ENCODE measurements around the gene APOL6. TPM values are rescaled to one million over a fixed set of nuclear protein-coding genes. Genes with fewer than 3 reads are reported as not detected.
A peak's percentile ranks its signal among the peaks of the same experiment; 100 is the strongest.

APOL6 gene
- total and polyA plus RNA-seq, 2 donors (not counting 1 experiment from before 2014, with no cell fraction given): 18.7 to 58.3 TPM

- H3K9ac ChIP-seq (ENCODE audit: insufficient read depth, low read length): no peak overlapping the region
- no peaks in the 10 kb centered on the region for H3K9me3 ChIP-seq (ENCODE audit: control insufficient read depth, insufficient read depth, low read depth, low read length)
- H3K27me3 ChIP-seq (ENCODE audit: control insufficient read depth, insufficient read depth, low read length): no peaks in the 10 kb centered on the region
- H3K79me2 ChIP-seq (ENCODE audit: control insufficient read depth, insufficient read depth, low read length): no peaks in the 10 kb centered on the region
- no peak overlapping the region for H3K4me2 ChIP-seq (ENCODE audit: extremely low read depth, insufficient read depth, low read length)
- peak in 1 of 2 donors; percentile 49 for DNase-seq (ENCODE audit: low read depth in 2 of 2)
- no peak overlapping the region for H3K4me3 ChIP-seq (replicated peaks in 1 of 4; ENCODE audit: control extremely low read depth in 1 of 4, insufficient read depth in 1 of 4, low read depth in 3 of 4, low read length in 4 of 4)
- no peaks in the 10 kb centered on the region for H4K20me1 ChIP-seq (ENCODE audit: control insufficient read depth, extremely low read depth, insufficient read depth, low read length)
- no peak overlapping the region for H3K27ac ChIP-seq (ENCODE audit: insufficient read depth, low read length)
- no peaks in the 10 kb centered on the region for H3K36me3 ChIP-seq (ENCODE audit: control insufficient read depth, insufficient read depth, low read length)
- H2AFZ ChIP-seq (ENCODE audit: low read length): no peak overlapping the region
- no peaks in the 10 kb centered on the region for H3K4me1 ChIP-seq (ENCODE audit: control insufficient read depth, extremely low read depth, insufficient read depth, low read length)
- TF ChIP-seq CTCF (conservative IDR thresholded peaks at IDR 0.05 in 1 of 2, IDR thresholded peaks at IDR 0.05 in 1 of 2; ENCODE audit: low read depth in 1 of 2, low read length in 2 of 2) (no peak), EZH2 (IDR thresholded peaks at IDR 0.05; ENCODE audit: low read length, missing control alignments) (no peak)
Observed at GRCh38 chr22:35685731-35686130, 37.5 kb downstream of the APOL6 start.

GRCh38 chr22:35686298-35686697 is 38.1 kb downstream of the APOL6 start:
- H3K9me3 ChIP-seq (ENCODE audit: control insufficient read depth, insufficient read depth, low read depth, low read length): no peaks in the 10 kb centered on the region
- H4K20me1 ChIP-seq (ENCODE audit: control insufficient read depth, extremely low read depth, insufficient read depth, low read length): no peaks in the 10 kb centered on the region
- no peak for DNase-seq (ENCODE audit: low read depth in 2 of 2)
- H3K4me2 ChIP-seq (ENCODE audit: extremely low read depth, insufficient read depth, low read length): no peak overlapping the region
- H2AFZ ChIP-seq (ENCODE audit: low read length): no peak overlapping the region
- H3K9ac ChIP-seq (ENCODE audit: insufficient read depth, low read length): no peak overlapping the region
- no peak overlapping the region for H3K4me3 ChIP-seq (replicated peaks in 1 of 4; ENCODE audit: control extremely low read depth in 1 of 4, insufficient read depth in 1 of 4, low read depth in 3 of 4, low read length in 4 of 4)
- no peak overlapping the region for H3K27ac ChIP-seq (ENCODE audit: insufficient read depth, low read length)
- no peak for TF ChIP-seq EZH2 (IDR thresholded peaks at IDR 0.05; ENCODE audit: low read length, missing control alignments)
- no peaks in the 10 kb centered on the region for H3K27me3 ChIP-seq (ENCODE audit: control insufficient read depth, insufficient read depth, low read length)
- H3K4me1 ChIP-seq (ENCODE audit: control insufficient read depth, extremely low read depth, insufficient read depth, low read length): no peaks in the 10 kb centered on the region
- no peaks in the 10 kb centered on the region for H3K79me2 ChIP-seq (ENCODE audit: control insufficient read depth, insufficient read depth, low read length)
- no peaks in the 10 kb centered on the region for H3K36me3 ChIP-seq (ENCODE audit: control insufficient read depth, insufficient read depth, low read length)

- Histone ChIP-seq H4K20me1 (ENCODE audit: control insufficient read depth, extremely low read depth, insufficient read depth, low read length) (no peaks in the 10 kb centered on the region), H3K9me3 (ENCODE audit: control insufficient read depth, insufficient read depth, low read depth, low read length) (no peaks in the 10 kb centered on the region), H3K9ac (ENCODE audit: insufficient read depth, low read length) (no peak overlapping the region), H3K27ac (ENCODE audit: insufficient read depth, low read length) (no peak overlapping the region), H3K36me3 (ENCODE audit: control insufficient read depth, insufficient read depth, low read length) (no peaks in the 10 kb centered on the region), H3K4me2 (ENCODE audit: extremely low read depth, insufficient read depth, low read length) (no peak overlapping the region), H3K4me1 (ENCODE audit: control insufficient read depth, extremely low read depth, insufficient read depth, low read length) (no peaks in the 10 kb centered on the region), H2AFZ (ENCODE audit: low read length) (no peak overlapping the region), H3K27me3 (ENCODE audit: control insufficient read depth, insufficient read depth, low read length) (no peaks in the 10 kb centered on the region), H3K79me2 (ENCODE audit: control insufficient read depth, insufficient read depth, low read length) (no peaks in the 10 kb centered on the region), H3K4me3 (replicated peaks in 1 of 4; ENCODE audit: control extremely low read depth in 1 of 4, insufficient read depth in 1 of 4, low read depth in 3 of 4, low read length in 4 of 4) (no peak overlapping the region)
- no peak for TF ChIP-seq EZH2 (IDR thresholded peaks at IDR 0.05; ENCODE audit: low read length, missing control alignments)
- no peak for TF ChIP-seq CTCF (conservative IDR thresholded peaks at IDR 0.05 in 1 of 2, IDR thresholded peaks at IDR 0.05 in 1 of 2; ENCODE audit: low read depth in 1 of 2, low read length in 2 of 2)
- DNase-seq (ENCODE audit: low read depth in 2 of 2): no peak
Observed at GRCh38 chr22:35687461-35687860, 39.2 kb downstream of the APOL6 start.

Data from fibroblast of lung (primary cell).